Activated T-helper 1 cell treated with anti-CD3 and anti-CD28 coated beads, Interleukin-2, amount 50 U/mL, for 16 hours (primary cell): Measurements from ENCODE around the gene PTGES.

Experiments used
- DNase-seq, 2 donors: peaks; one replicate each; pipeline ENCODE4 v3.0.0-alpha.2; 2020; ENCODE audit warnings: low read depth in 1 of 2, low spot score in 1 of 2

The PTGES gene

DNA sequence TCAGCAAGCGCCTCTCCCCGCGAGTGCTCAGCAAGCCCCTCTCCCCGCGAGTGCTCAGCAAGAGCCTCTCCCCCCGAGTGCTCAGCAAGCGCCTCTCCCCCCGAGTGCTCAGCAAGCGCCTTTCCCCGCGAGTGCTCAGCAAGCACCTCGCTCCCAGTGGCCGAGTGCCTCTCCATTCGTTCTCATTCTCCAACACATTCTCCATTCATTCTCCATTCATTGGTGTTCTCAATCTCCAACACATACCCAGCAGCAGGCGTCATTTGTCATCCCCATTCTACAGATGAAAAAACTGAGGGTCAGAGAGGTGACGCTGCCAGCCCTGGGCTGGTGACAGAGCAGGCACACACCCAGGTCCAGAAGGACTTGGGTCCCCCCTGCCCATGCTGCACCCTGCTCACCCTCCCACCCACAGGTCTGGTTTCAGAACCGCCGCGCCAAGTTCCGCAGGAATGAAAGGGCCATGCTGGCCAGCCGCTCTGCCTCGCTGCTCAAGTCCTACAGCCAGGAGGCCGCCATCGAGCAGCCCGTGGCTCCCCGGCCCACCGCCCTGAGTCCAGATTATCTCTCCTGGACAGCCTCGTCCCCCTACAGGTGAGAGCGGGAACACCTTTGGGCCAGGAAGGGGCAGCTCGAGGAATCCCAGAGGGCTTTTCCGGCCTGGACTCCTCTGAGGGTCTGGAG, 32.5 kb downstream of the PTGES start:
- no peak for DNase-seq

GRCh38 chr9:129719135-129719534, 33.7 kb downstream of the PTGES start:
- DNase-seq: no peak

- DNase-seq: no peak
Measured at GRCh38 chr9:129718647-129719046, 34.2 kb downstream of the PTGES start.

GRCh38 chr9:129717991-129718390, 34.9 kb downstream of the PTGES start:
- no peak for DNase-seq

GRCh38 chr9:129716091-129716490, 36.8 kb downstream of the PTGES start:
- DNase-seq: no peak

GRCh38 chr9:129714511-129715061, 38.3 kb downstream of the PTGES start:
- no peak for DNase-seq

- no peak for DNase-seq
Measured at GRCh38 chr9:129713402-129713679, 39.5 kb downstream of the PTGES start.

GRCh38 chr9:129712634-129713401, 40.0 kb downstream of the PTGES start:
- no peak for DNase-seq

DNA sequence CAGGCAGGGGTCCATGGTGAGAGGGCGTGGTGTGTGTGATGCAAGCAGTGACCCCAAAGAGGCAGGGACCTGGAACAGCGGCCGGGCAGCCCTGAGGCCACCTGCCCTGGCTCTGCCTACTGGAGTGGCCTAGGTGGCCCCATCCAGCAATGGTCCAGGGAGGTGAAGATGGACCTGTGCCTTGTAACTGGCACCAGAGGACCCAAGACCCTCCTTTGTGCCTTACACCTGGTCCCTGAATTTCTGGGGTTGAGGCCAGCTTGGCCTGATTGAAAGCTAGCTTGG, 42.7 kb downstream of the PTGES start:
- DNase-seq: no peak

DNA sequence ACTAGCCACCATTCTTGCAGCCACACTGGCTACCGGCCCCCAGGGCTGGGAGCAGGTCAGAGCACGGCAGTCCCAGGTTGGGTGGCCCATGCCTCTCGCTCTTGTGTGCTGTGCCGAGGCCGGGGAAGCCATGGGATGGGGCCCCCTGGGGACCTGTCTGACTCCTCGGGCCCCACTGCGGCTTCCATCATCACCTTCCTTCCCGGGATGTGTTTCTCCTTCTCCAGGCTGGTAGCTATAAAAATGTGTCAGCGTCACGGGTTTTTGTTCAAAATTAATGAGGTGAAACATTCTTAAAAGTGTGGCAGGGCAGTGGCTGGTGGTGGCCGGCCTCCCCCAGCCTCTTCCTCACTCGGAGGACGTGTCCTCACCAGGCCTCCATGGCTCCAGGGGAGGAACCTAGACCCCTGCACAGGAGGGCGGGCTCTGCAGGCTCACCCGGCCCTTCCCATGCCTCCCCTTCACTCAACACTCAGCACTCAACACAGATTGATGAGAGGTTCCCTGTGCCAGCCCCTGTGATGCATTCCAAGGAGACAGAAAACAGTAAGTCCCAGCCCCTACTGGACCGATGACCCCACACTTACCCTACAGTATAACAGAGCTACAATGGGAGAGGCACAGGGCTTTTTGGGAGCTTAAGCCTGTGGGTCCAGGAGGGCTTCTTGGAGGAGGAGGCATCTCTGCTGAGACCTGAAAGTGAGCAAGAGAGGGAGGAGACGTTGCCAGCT, 43.2 kb downstream of the PTGES start:
- DNase-seq: no peak

GRCh38 chr9:129708793-129709192, 44.0 kb downstream of the PTGES start:
- DNase-seq: no peak

GRCh38 chr9:129704807-129705206, 48.0 kb downstream of the PTGES start:
- no peak for DNase-seq

DNA sequence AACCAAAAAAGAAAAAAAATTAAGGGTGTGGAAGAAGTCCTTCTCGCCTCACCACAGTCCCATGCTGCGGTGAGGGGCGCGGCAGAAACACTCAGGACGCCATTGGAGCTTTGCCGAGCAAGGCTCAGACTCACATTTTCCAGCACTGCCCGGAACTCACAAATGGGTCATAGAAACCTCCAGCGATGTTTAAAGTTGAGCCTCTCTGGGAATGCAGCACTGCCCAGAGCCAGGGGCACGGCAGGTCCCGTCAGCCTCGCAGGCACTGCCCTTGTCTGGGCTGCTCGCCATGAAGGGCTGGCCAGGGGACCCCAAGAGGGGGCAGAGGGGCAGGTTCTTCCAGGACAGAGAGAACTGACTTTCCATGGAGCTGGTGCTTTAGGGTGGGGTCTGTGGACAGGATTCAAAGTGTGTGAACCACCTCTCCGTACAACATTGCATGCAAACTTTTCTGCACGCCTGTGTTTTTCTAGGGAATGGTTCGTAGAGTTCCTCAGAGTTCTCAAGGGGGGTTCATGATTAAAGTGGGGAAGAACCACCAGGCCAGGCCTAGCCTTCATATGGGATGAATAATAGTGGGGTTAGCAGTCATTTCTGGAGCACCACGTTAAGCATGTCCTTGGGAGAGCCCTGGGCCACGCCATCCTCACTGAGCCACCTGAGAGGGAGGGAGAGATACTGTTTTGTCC, 49.0 kb downstream of the PTGES start:
- DNase-seq: no peak

DNA sequence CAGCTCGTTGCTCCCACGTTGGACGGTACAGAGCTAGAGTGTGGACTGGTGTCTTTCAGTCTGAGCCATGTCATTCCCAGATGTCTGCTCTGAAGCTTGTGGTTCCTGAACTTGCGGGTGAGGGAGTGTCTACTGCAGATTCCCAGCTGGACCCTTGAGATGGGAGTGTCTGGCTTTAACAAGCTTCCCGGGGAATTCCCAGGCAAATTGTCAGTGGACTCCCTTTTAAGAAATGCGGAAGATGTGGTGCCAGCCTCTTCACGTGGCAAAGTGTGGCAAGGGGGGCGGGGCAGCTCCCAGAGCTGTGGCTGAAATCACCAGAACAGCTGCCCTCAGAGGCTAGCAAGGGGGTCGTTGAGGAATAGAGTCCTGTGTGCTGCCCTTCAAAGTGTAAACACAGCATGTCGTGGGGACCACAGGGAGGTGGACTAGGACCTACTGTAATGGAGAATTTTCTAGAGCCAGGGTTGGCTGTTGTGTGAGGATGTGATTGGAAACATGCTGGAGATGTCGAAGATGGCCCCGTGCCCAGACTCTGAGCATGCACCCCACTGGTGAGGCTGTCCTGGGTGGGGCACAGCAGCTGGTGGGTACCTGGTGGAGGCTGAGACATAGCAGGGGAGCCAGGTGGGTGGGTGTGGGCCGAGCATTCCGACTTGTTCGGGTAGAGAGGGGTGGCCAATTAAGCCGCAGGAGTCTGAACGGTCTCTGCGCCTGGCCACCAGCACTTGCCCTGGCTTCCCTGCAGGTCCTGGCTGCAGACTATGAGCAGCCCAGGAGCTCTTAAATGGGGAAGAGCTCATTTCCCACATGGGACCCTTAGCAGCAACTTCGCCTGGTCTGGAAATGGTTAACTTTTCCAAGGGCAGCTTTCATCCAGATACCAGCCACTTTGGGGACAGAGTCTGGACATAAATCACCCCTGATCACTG, 50.0 kb downstream of the PTGES start:
- DNase-seq: no peak

- DNase-seq: no peak
Measured at GRCh38 chr9:129701549-129701948, 51.3 kb downstream of the PTGES start.

- no peak for DNase-seq
Measured at GRCh38 chr9:129701054-129701453, 51.8 kb downstream of the PTGES start.

DNA sequence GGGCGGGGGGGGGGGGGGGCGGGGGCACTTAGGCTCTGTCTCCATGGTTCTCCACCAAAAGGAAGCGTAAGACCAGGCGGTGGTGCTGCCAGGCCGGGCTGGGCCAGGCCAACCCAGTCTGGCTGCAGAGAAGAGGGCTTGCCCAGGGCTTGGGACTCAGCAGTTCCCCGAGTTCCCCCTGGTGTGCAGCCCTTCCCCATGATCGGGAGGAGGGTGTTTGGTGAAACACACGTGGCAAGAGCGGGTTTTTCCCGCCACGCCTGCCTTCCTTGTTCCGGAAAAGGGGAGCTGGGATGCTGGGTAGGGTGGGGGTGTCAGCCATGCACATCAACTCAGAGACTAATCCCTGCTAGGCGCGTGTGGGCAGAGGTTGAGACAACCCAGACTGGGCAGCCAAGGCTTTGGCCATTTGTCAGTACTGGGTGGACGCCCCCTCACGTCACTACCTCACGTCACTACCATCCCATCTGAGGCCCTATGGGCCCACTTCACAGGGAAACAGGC, 54.5 kb downstream of the PTGES start:
- no peak for DNase-seq

- DNase-seq: no peak
Measured at GRCh38 chr9:129697656-129698253, 55.1 kb downstream of the PTGES start.

DNA sequence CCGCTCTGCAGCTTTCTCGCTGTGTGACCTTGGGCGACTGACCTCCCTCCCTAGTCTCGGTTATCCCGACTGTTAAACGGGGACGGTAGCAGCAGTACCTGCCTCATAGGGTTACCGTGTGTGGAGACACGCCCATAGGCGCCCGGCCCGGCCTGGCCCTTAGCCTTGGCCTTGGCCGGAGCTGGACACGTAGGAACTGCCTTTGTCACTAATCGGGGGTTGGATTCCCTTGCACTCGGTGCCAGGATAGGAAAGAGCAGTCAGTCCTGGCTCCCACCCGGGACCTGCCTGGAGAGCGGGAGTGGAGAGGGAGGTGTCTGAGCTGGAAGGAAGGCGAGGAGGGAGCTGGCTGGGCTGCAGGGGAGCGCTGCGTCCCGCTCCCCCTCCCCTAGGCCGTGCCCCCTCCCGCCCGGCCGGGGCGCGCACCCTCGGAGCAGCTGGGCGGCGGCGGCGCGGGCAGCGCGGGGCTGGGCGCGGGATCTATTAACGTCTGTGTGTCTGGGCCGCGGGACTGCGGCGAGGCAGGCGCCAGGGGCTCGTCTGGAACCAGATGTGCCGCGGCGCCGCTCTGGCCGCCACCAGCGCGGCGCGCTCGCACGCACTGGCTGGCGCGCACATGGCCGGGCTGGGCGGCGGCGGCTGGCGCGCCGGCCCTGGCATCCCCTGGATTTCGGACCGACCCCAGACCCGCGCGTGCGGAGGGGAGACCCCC, 55.7 kb downstream of the PTGES start:
- no peak for DNase-seq
